Endothelial cell of umbilical vein (primary cell): ENCODE data around the gene BBLN. TPM values are rescaled to one million over a fixed set of nuclear protein-coding genes. Genes with fewer than 3 reads are reported as not detected.
A peak's percentile ranks its signal among the peaks of the same experiment; 100 is the strongest.

Source experiments
- BruUV-seq: library from RNA; stranded (reverse); fragments of 400-500 nt; replicated peaks from 2 replicates; lab custom pipeline; 2021; lab: Mats Ljungman, UMichigan
- CTCF ChIA-PET: fragments of 300-600, 350-600 bp; sonication (Branson Sonifier 250); formaldehyde crosslinking; loops from one replicate; lab custom pipeline; 2021; ENCODE audit warnings: antibody characterized with exemption, inconsistent platforms; lab: Charles Lee
- POLR2A ChIA-PET: fragments of 300-600, 350-600 bp; sonication (Branson Sonifier 250); formaldehyde crosslinking; loops from one replicate; lab custom pipeline; 2021; ENCODE audit warnings: antibody characterized with exemption, inconsistent platforms; lab: Charles Lee
- DNase-seq: peaks from one replicate; pipeline ENCODE4 v3.0.0-alpha.2; 2011; ENCODE audit warnings: low read depth, low spot score
- FAIRE-seq: peaks from 2 replicates; lab custom pipeline; 2011; peaks lifted over from hg19 to GRCh38; lab: Jason Lieb, UNC
- H2AFZ ChIP-seq: 2 replicates; pipeline ENCODE4 v1.6.0; 2012; ENCODE audit warnings: low read depth, low read length, control low read depth, inconsistent platforms
- H3K27ac ChIP-seq: 2 replicates; pipeline ENCODE4 v1.5.1; 2011; ENCODE audit warnings: low read depth, mild to moderate bottlenecking, control low read depth, low read length, moderate library complexity; ENCODE audit not compliant: insufficient read depth
- H3K27me3 ChIP-seq, 2 experiments: 2 replicates each; pipeline versions ENCODE4 v1.6.0 to v1.6.1; 2011; ENCODE audit warnings: low read length in 2 of 2, mixed read lengths in 1 of 2; ENCODE audit not compliant: control insufficient read depth in 2 of 2, insufficient read depth in 2 of 2
- H3K36me3 ChIP-seq, 2 experiments: 2 replicates in 1 of 2; 3 replicates in 1 of 2; pipeline ENCODE4 v1.5.1; 2011; ENCODE audit warnings: low read length in 2 of 2, mild to moderate bottlenecking in 1 of 2, moderate library complexity in 1 of 2; ENCODE audit not compliant: control insufficient read depth in 2 of 2, insufficient read depth in 2 of 2; ENCODE audit errors: extremely low read depth in 1 of 2
- H3K4me1 ChIP-seq: 3 replicates; pipeline ENCODE4 v1.5.1; 2011; ENCODE audit warnings: mild to moderate bottlenecking, low read length; ENCODE audit not compliant: control insufficient read depth, insufficient read depth; ENCODE audit errors: extremely low read depth
- H3K4me2 ChIP-seq: 2 replicates; pipeline ENCODE4 v1.6.1; 2011; ENCODE audit warnings: low read length, control low read depth, mixed read lengths; ENCODE audit not compliant: insufficient read depth
- H3K4me3 ChIP-seq, 3 experiments: fragments of 200-600 bp in 1 of 3; sonication (generic), shearing (Covaris generic) in 1 of 3; replicated peaks in 1 of 3; 2 replicates each; pipeline ENCODE4 v1.5.1; 2011 to 2016; ENCODE audit warnings: control low read depth in 3 of 3, low read length in 3 of 3, mild to moderate bottlenecking in 2 of 3, inconsistent platforms in 1 of 3, low read depth in 1 of 3, moderate library complexity in 1 of 3; ENCODE audit not compliant: insufficient read depth in 1 of 3
- H3K79me2 ChIP-seq: 2 replicates; pipeline ENCODE4 v1.6.0; 2012; ENCODE audit warnings: low read length, inconsistent platforms; ENCODE audit not compliant: control insufficient read depth, insufficient read depth
- H3K9ac ChIP-seq: replicated peaks from 2 replicates; pipeline ENCODE3; 2011; ENCODE audit warnings: low read length, control low read depth; ENCODE audit not compliant: insufficient read depth; ENCODE audit errors: extremely low read depth
- H3K9me1 ChIP-seq: replicated peaks from 3 replicates; pipeline ENCODE4 v1.6.0; 2011; ENCODE audit warnings: mild to moderate bottlenecking, low read length; ENCODE audit not compliant: control insufficient read depth, insufficient read depth; ENCODE audit errors: extremely low read depth
- H3K9me3 ChIP-seq: replicated peaks from 2 replicates; pipeline ENCODE4 v1.5.1; 2012; ENCODE audit warnings: low read length, inconsistent platforms; ENCODE audit not compliant: control insufficient read depth, insufficient read depth
- H4K20me1 ChIP-seq: replicated peaks from 2 replicates; pipeline ENCODE3; 2011; ENCODE audit warnings: mild to moderate bottlenecking, low read length; ENCODE audit not compliant: control insufficient read depth, insufficient read depth; ENCODE audit errors: extremely low read depth
- EZH2 ChIP-seq: IDR thresholded peaks from 2 replicates; pipeline ENCODE4 v1.6.1; 2012; ENCODE audit warnings: borderline replicate concordance, low read depth, mild to moderate bottlenecking, moderate library complexity, low read length, inconsistent platforms; ENCODE audit not compliant: severe bottlenecking
- FOS ChIP-seq: IDR thresholded peaks from 2 replicates; pipeline ENCODE4 v1.6.1; 2011; ENCODE audit warnings: mild to moderate bottlenecking, low read length, moderate library complexity, borderline replicate concordance; ENCODE audit not compliant: insufficient read depth
- GATA2 ChIP-seq: IDR thresholded peaks from 2 replicates; pipeline ENCODE4 v1.7.0; 2011; ENCODE audit warnings: low read depth, mild to moderate bottlenecking, moderate library complexity, mixed read lengths, low read length; ENCODE audit not compliant: insufficient read length, insufficient read depth
- JUN ChIP-seq: IDR thresholded peaks from 2 replicates; pipeline ENCODE4 v1.6.1; 2011; ENCODE audit warnings: borderline replicate concordance, low read depth; ENCODE audit not compliant: insufficient read length, insufficient read depth
- MYC ChIP-seq: IDR thresholded peaks from one replicate; pipeline ENCODE4 v1.6.1; 2011; ENCODE audit warnings: mild to moderate bottlenecking, low read depth, low read length
- POLR2A ChIP-seq: IDR thresholded peaks from 2 replicates; pipeline ENCODE4 v1.6.1; 2012; ENCODE audit warnings: low read depth, mild to moderate bottlenecking, control low read depth, low read length
- POLR2AphosphoS5 ChIP-seq: IDR thresholded peaks from 2 replicates; pipeline ENCODE4 v1.6.1; 2012; ENCODE audit warnings: low read depth, mild to moderate bottlenecking, control low read depth, low read length, moderate library complexity; ENCODE audit not compliant: insufficient read depth
- dilution Hi-C: fragments of 300-500 bp; cut with MboI; formaldehyde crosslinking; loops from one replicate; pipeline ENCODE4 v1.15.0; 2019; ENCODE audit warnings: low sequenced_read_pairs; ENCODE audit not compliant: extremely low pct_ligation_motif_present
- intact Hi-C: fragments of 100-400 bp; cut with micrococcal nuclease; formaldehyde crosslinking; loops from one replicate; pipeline ENCODE4 v1.10.0; 2022
- polyA plus RNA-seq, 4 experiments: library from polyadenylated mRNA; depleted of rRNA in 3 of 4; stranded (reverse) in 3 of 4; unstranded in 1 of 4; fragments of >200 nt; gene quantifications; 2 replicates each; pipeline versions ENCODE4 v1.2.1 to v1.2.3, GENCODE V29; 2011 to 2012; ENCODE audit warnings: missing spikeins in 1 of 4
- total RNA-seq: library from RNA; stranded (reverse); gene quantifications from 2 replicates; pipeline ENCODE4 v1.2.3, GENCODE V29; 2021
- TF ChIP-seq, protein P1 (sequence below): IDR thresholded peaks from 2 replicates; pipeline ENCODE4 v1.6.1; 2011; ENCODE audit not compliant: insufficient read depth, insufficient read length
- TF ChIP-seq, protein P2 (sequence below), 2 donors: IDR thresholded peaks; 1 replicate in 1 of 2; 2 replicates in 1 of 2; pipeline ENCODE4 v1.5.1; 2011; ENCODE audit warnings: low read length in 2 of 2, mild to moderate bottlenecking in 2 of 2, moderate library complexity in 2 of 2, control low read depth in 1 of 2, inconsistent platforms in 1 of 2, low read depth in 1 of 2; ENCODE audit not compliant: insufficient read depth in 1 of 2; ENCODE audit errors: extremely low read depth in 1 of 2

Gene BBLN
- total and polyA plus RNA-seq, 2 donors (not counting 3 experiments of a cell fraction or from before 2014, with no cell fraction given) = 51.0 to 124 TPM

DNA sequence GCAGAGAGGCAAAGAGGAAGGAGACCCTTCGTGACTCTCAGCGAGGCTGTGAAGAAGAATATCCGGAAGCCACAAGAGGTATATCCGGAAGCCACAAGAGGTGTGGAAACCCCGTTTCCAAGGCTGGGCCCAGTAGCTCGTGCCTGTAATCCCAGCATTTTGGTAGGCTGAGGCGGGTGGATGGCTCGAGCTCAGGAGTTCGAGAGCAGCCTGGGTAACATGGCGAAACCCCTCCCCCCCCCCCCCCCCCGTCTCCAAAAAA is 612 bp upstream of the BBLN start:
- H3K9ac ChIP-seq = peak overlapping the region; percentile 17

More for the DNA sequence above, 612 bp upstream of the BBLN start:
- Histone ChIP-seq H2AFZ (peak overlapping the region; percentile 89), H3K9me1 (no peaks in the 10 kb centered on the region), H4K20me1 (no peaks in the 10 kb centered on the region), H3K9me3 (no peaks in the 10 kb centered on the region), H3K27ac (peak overlapping the region; percentile 32), H3K36me3 (peaks cover 4 to 24% of the 10 kb centered on the region in 2 experiments), H3K4me3 (peak overlapping the region in 2 of 3 experiments; percentile 40 to 86), H3K27me3 (no peaks in the 10 kb centered on the region), H3K4me1 (peaks cover 11% of the 10 kb centered on the region), H3K79me2 (no peaks in the 10 kb centered on the region), H3K4me2 (peak overlapping the region; percentile 63)
- no peak for FAIRE-seq
- TF ChIP-seq, protein P1, sequence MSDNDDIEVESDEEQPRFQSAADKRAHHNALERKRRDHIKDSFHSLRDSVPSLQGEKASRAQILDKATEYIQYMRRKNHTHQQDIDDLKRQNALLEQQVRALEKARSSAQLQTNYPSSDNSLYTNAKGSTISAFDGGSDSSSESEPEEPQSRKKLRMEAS = no peak
- no peak for TF ChIP-seq POLR2A
- TF ChIP-seq GATA2 = no peak
- TF ChIP-seq MYC = no peak
- TF ChIP-seq FOS = no peak
- no peak for TF ChIP-seq EZH2
- TF ChIP-seq, protein P2, sequence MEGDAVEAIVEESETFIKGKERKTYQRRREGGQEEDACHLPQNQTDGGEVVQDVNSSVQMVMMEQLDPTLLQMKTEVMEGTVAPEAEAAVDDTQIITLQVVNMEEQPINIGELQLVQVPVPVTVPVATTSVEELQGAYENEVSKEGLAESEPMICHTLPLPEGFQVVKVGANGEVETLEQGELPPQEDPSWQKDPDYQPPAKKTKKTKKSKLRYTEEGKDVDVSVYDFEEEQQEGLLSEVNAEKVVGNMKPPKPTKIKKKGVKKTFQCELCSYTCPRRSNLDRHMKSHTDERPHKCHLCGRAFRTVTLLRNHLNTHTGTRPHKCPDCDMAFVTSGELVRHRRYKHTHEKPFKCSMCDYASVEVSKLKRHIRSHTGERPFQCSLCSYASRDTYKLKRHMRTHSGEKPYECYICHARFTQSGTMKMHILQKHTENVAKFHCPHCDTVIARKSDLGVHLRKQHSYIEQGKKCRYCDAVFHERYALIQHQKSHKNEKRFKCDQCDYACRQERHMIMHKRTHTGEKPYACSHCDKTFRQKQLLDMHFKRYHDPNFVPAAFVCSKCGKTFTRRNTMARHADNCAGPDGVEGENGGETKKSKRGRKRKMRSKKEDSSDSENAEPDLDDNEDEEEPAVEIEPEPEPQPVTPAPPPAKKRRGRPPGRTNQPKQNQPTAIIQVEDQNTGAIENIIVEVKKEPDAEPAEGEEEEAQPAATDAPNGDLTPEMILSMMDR (IDR thresholded peaks at IDR 0.05; ENCODE audit: extremely low read depth in 1 of 2, insufficient read depth in 1 of 2, low read depth in 1 of 2, low read length in 2 of 2) = no peak
- TF ChIP-seq POLR2AphosphoS5 = no peak
- no peak for TF ChIP-seq JUN
- intact Hi-C loops = no loop called here
- CTCF ChIA-PET = interaction anchor here (1.4 kb wide), 2 partner anchors 9 to 35 kb away, joined by 7 to 8 read pairs; no protein-coding TSS in a partner anchor
- POLR2A ChIA-PET = no interaction called here
- dilution Hi-C loops = no loop called here
- DNase-seq = no peak
- BruUV-seq = TSS peak; percentile 50
